GOT3 (cell line): ENCODE results near the gene IQSEC1.

Experiments used
- DNase-seq: peaks from one replicate; lab custom pipeline; 2025; ENCODE audit warnings: mixed read lengths; lab: John Stamatoyannopoulos, UW

IQSEC1 gene

DNA sequence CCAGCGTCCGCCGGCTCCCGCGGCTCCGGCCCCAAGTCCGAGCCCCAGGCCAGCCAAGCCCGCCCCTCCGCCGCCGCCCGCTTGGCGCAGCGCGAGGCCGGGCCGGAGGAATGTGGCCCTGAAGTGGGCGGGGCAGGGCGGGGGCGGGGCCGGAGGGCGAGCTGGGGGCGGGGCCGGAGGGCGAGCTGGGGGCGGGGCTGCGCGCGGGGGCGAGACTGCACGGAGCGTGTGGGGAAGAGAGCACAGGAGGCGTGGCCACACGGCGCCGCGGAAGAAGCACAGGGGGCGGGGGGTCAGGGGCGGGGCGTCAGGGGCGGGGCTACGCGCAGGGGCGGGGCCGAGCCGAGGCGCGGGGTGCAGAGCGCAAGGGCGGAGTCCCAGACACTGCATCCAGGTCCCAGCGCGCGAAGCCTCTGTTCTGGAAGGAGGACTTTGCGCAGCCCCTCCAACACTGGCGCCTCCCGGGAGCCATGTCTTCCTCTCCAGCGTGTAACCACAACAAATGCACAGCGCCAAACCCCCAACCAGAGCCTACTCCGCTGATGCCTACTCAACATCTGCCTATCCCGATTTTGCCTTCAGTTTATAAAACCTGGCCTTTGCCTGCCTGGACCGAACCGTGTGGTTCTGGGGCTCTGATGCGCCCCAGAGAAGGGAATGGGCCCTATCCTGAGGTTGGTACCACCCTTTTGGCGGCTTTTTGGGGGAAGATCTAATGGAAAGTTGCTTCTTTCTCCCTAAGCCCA is 105.5 kb downstream of the IQSEC1 start:
- peak; percentile 79 for DNase-seq

DNA sequence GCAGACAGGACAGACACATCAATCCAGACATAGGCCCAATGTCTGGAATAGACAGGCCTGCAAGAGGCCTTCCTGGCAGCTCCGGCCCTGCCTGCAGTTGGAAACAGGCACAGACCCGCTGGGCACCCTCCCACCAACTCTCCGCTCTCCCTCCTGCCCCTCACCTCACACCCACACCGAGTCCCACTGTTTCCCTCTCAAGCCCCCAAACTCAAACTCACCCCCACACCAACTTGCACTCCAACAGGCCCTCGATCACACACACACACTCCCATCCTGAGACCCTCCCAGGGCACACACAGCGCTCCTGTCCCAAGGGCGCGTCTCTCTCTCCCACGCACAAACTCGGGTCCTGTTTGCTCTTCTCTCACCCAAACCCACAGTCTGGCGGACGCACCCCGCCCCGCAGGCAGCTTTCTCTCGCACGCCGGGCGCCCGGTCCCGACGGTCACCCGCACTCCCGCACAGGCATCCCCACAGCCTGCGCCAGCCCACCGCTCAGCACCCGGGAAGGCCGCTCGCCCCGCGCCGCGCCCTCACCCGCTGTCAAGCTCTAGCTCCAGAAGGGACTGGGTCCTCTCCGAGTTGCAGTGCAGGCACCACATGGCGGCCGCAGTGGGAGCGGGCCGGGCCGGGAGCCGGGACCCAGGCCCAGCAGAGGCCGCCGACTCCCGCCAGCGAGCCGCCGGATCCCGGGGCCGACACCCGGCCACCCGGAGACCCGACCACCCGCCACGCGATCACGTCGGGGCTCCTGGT is 106.2 kb downstream of the IQSEC1 start:
- DNase-seq = no peak

DNA sequence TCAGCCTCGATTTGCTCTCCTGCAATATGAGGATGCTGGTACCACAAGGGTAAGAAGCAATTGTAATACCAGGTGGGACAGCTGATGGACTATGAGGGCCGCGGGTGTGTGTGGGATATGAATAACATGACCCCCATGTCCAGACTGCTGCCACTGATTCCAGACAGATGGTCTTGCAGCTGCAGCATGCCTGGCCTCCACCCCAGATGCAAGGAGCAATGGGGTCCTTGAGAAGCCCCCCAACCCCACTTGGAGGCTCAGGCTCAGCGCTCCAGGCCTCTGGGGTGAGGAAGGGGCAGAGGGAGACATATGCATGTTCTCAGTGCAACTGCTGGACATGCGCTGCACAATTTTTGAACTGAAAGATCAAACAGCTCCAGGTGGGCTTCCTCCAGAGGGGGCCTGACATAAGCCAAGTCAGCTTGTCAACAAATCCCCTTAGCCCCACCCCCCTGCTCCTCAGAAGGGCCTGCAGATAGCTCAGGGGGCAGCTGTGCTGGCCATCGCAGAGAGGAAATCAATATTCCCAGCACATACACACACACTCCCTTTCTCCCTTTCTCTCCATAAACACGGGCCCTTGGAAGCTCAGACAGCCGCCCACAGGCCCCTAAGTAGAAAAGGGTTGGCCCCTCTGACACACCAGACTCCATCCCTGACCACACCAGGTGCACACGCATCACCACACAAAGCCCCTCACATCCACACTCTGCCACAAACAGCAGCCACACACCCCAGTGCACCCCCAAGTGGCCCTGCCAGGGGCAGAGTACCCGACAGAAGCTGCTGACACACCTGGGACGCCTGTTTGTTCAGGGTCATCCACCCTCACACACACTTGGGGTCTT is 107.0 kb downstream of the IQSEC1 start:
- no peak for DNase-seq

DNA sequence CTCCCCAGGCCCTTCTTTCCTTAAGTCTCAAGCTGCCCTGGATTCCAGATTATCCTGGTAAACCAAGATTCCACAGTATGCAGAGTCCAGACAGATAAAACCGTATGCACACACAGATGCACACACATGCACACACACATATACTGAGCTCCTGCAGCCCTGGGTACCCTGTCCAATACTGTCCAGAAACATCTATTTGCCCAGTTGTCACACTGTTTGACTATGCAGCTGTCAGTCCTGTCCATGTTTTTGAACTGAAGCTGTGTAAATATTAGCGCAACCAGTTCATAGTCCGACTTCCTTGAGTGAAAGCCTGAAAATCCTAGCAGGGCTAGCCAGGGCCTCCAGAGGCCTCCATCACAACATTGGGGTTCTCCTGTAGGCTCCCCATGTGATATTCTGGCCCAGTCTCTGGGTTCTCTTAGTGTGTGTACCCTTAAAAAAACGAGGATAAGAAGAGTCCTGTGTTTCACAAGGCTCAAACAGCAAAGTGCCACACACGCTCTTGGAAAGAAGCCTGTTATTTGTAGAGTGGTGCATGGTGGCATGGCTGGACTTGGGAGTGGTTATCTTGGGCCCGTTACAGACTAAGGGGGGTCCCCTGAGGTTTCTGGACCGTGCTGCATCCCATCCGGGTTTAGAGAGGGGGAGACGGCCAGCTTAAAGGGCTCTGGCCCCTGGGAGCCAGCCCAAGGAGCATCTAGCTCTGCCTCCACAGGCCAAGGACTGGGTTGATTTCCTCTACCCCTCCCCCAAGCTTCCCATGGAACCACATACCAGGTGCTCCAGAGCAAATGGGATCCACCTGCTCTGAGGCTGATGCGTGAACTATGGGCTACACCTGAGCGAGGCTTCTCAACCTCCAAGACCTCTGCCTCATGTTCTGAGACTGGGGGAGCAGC is 108.3 kb downstream of the IQSEC1 start:
- DNase-seq = no peak

DNA sequence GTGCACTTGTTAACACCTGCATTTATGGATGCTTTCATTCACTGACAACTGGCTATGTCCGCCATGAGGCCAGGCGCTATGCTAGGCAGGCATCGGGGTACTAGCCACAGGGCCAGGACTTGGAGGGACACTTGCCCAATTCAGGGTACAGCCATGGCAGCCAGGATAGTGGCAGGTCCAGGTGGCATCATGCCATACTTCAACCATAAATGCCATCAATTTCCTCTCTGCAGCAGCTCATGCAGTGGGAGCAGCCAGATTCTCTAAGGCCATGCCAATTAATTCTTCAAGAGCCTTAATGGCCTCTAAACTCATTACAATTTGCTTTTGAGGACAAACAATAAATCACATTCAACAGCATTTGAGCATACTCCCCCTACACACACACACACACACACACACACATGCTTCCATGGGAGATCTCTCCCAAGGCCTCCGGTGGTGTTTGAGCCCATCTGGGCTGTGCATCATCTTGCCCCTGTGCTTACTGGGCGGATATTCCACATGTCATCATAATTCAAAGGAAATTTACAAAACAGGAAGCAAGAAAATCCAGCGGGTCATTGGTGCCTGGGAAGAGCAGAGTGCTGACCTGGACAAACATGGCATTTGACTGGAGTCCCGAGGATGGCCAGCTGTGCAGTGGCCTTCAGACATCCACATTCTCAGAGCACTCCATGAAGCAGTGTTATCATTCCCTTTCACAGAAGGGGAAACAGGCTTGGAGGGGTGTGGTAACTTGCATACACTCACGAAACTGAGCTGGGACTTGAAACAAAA is 109.1 kb downstream of the IQSEC1 start:
- no peak for DNase-seq

DNA sequence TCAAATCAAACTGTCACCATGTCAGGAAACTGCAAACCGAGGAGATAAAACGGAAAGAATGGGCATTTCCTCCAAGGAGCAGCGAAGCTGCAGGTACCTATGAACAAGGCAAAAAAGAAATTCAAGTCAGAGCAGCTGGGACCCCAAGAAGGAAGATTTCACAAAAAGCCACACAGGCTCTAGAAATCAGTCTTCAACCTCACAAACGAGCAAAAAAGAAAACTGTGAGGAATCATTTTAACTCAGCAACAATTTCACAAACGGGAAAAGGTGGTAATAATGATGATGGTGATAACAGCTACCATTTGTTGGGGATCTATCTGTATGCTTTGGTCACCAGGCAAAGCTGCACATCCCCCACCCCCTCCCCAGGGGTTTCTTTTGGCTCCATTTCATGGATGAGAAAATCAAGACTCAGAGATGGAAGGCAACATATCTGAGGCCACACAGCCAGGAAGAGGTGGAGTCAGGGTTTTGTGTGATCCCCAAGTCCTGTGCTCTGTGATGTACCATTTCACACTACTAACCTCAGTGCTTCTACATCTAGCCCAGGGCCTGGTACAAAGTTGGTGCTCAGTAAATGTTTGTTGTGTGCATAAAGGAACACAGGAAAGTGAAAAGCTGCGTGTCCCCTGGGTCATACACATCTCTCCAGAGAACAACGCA is 109.9 kb downstream of the IQSEC1 start:
- no peak for DNase-seq

DNA sequence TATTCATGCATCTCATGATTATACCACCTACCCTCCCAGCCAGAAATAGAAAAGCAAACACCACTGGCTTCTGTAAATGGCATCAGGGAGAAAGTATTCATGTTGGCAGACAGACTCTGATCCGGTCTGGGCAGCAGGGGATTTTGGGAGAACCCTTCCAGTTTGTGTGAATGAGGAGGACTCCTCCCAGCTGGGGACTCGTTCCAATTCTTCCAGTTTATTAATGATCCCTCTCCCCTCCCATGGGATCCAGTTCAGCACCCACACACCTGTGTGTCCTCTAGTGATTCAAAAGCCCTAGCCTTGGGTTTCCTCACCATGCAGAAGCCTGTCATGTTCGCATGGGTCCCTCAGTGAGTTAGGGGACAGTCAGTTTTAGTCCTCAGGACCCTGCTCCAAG is 110.9 kb downstream of the IQSEC1 start:
- no peak for DNase-seq

DNA sequence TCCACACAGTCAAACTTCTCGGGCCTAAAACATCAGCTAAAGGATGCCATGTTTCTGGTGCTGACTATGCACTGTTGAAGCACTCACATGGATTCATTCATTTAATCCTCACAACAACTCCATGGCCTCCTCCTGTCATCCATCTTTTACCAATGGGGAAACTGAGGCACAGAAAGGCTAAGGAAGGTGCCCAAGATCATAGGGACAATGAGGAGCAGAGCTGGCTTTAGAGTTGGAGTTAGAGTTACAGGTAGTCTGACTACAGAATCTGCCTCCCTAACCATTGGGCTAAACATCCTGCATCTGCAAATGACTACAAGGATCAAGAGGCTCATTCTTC is 111.6 kb downstream of the IQSEC1 start:
- no peak for DNase-seq

DNA sequence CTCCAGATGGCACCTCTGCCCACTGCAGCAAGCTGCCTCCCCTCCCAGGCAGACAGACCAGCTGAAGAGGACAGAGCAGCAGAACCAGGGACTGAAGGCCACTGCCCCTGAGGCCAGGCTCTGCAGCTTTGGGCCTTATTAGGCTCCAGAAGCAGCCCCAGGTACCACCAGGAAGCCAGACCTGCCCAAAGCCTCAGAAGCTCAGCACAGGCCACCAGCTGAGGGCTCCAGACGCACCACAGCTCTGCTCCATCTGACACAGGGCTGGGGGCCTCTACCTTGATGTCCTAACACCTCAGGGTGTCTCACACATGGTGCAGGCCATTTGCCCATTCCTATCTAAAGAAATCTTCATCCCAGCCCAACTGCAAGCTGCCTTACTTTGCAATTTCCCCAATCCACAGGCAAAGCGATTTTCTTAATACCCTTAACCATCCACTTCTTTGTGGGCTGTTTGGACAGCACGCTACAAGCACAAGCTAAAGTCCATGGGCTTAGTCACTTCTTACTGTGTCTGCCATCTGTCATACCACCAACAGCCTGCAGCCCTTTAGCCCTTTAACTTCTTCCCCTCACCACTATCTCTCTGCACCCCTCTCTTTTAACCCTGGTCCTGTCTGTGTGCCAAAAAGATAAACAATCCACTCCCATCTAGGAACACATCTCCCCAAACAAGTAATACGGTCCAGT is 112.1 kb downstream of the IQSEC1 start:
- no peak for DNase-seq

DNA sequence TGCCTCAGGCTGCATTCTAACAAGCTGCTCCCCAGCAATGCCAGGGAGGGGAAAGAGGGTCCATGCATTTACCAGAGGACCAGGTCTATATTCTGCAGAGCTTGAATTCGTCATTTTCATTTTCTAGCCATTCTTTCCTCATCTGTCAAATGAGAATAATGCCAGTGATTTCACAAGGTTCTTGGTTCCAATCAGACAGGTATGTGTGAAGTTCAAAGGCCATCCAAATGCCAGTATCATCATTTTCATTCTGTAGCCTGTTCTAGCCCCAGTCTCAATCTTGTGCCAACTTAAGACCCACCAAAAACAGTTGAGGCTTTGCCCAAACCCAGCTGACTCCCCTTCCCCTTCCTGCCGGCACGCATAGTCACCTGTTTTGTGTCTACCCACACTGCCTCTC is 112.7 kb downstream of the IQSEC1 start:
- DNase-seq = no peak

DNA sequence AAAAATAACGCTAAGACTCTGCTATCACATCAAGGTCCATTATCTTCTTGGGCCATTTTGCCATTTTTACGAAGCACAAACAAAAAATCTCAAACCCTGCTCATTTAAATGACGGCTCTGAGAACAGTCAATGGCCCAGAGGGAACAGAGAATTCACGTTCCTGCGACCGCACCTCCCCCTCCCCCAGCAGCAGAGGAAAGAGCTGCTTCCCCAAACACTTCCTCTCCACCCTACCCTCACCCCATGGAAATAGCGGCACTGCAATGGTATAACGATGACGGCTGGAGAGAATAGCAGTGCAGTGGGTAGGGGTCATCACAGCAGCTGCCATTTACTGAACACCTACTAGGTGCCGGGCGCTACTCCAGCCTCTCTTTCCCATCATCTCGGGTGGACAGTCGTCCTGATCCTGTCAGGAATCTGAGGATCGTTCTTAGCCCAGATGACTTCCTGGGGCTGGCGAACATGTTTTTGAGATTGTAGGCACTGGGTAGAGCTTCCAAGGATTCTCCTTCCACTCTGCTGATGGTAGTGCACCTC is 113.3 kb downstream of the IQSEC1 start:
- DNase-seq = no peak

DNA sequence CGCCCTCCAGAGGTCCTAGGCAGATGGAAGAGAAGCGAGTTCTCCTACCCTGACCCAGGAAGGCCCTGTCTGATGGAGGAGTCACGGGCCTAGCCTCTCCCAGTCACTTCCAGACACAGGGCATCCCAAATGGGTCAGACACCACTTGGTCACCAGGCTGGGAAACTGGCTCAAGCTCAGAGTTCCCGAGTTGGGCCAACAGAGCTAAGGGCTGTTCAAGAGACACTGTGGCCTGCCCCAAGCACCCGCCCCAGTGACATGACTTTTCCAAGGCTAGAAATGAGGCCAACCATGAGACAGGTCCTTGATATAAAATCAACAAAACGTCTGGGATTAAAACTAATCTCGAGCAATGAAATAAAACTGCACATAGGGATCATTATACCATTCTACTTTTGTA is 113.8 kb downstream of the IQSEC1 start:
- no peak for DNase-seq

DNA sequence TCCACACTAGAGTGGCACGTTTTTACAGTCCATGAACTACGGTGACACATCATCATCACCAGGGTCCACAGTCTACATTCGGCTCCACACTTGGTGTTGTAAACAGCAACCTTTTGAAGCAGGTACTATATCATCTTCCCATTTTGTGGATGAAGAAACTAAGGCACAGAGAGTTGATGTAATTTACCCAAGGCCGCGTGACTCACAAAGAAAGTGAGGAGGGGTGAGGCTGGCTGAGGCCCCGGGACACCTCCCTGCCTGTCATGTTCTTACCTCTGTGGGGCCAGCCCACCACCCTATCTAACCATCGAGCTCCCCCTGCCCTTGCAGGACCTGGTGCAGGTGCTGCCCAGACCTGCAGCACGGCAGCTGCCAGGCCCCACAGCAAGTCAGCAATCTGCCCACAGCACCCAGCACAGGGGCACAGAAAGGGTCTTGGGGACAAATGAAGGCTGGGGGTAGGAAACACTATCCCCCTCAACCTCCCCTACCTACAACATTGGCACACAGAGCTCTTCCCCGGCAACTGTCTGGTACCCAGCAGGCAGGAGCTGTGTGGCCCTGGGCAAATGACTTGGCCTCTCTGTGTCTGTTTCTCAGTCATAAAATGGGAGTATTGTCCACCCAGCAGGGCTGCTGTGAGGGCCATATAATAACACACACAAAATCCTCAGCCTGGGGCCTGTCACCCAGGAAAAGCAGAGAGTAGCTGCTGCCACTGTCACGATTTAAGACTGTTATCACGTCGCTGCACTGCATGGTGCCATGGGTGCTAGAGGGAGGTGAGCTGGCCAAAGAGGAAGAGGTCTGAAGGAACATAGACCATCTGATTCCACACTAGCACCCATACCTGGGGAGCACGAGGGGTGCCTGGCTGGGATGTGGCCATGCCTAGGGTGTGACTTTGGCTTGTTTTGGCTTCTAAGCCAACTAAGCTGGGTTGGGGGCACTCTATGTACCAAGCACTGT is 115.1 kb downstream of the IQSEC1 start:
- no peak for DNase-seq

DNA sequence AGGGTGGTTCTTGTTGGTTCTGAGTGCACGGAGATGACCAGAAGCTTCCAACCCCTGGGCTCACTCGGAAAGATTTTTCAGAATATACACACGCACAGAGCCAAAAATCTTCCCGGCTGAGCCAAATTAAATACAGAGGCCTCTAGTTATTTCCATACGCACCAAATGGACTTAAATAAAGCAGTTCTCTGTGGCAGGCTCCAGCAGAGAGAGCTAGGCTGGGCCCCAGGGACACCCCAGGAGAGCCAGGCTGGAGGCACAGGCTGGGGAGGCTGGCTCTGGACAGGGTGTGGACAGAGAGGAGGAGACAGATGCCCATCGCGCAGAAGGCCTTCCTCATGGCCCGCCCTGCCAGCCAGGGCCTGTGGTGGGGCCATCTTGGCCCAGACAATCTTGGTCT is 115.9 kb downstream of the IQSEC1 start:
- no peak for DNase-seq

DNA sequence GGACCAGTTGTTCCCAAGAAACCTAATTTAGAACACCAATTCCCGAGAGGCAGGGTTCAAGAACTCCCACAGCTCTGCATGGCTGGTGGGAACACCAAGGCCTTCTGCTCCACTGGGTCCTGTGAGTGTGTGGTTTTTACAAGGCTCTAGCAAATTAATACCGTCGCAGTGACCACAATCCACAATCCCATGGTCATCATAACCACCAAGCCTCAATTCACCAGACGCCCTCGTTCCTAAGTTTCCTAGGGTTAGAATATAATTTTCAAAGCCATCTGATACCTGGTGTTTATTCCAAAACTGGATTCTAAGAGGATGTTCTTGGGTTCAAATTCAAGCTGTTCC is 116.9 kb downstream of the IQSEC1 start:
- DNase-seq = no peak

DNA sequence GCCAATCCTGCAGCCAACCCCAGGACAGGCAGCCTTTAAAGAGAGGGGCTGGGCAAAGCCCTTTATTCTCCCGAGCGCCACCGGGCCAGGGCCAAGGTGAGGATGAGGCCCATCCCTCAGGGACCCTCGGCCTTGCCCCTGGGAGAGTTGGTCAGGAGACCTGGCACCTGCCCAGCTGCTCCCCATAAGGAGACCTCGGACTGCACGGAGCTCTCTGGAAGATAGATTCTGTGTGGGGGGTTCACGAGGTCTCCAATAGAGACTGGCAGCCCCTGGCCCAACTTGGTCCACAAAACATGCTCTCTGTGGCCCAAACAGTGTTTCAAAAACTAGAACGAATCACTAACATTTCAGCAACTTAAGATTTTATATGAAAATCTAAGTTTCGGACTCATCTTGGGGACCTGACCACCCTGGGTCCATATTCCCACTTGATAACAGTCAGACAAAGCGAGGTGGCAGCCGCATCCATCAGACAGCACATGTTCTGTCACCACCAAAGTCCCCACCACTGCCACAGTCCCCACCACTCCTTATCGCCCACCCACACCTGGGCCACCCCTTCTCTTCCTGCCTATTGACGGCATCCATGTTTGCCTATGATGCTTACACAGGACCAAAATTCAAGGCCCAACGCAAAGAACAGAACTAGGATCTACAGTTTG is 117.4 kb downstream of the IQSEC1 start:
- DNase-seq = no peak

DNA sequence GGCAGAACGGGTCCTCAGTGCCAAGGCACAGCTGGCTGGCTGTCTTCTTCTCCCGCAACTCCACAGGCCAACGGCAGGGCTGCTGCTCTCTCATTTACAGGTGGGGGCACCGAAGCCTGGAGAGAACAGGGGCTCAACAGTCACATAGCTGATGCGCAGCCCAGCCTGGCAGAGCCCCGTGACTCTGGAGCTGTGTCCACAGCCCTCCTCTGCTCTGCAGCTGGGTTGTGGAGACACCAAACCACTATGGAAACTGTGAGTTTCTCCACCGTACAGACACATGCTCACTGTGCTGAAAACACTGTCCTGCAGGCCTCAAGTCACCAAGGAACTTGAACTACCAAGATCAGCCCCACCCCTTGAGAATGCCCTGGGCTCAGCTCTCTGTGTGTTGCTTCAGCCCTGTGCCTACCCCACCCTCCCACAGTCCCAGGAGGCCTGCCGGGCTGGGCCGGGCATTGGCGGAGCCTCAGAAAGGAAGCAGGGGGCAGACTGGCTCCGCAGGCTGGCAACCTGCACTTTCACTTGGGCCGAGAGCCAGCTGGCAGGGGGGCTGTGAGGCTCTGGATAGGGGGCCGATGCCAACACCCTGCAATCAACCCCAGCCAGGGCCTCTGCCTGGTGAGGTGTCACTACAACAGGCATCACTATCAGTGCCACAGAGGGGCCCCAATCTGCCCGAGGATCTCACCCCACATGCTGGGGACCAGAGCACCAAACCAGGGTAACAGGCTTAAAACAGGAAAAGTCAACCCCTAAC is 118.2 kb downstream of the IQSEC1 start:
- DNase-seq = no peak
